Measurements from ENCODE around the gene BBS7.

The BBS7 gene

DNA sequence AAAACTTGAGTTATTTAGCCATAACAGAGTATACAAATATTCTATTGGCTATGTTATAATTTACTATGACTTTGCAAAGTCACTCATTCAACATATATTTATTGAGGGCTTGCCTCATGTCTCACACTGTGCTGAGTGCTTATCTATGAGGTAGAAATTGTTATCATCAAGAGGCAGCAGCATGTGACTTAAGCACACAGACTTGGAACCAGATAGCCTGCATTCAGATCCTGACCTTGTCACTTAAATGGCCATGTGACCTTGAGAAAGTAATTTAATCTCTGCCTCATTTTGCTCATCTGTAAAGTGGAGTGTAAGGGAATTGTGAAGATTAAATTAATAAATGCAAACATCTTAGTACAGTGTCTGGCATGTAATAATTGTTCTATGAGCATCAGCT lies 79.3 kb downstream of the BBS7 start:
- DNase-seq (ENCODE audit: low spot score) = no peak

DNA sequence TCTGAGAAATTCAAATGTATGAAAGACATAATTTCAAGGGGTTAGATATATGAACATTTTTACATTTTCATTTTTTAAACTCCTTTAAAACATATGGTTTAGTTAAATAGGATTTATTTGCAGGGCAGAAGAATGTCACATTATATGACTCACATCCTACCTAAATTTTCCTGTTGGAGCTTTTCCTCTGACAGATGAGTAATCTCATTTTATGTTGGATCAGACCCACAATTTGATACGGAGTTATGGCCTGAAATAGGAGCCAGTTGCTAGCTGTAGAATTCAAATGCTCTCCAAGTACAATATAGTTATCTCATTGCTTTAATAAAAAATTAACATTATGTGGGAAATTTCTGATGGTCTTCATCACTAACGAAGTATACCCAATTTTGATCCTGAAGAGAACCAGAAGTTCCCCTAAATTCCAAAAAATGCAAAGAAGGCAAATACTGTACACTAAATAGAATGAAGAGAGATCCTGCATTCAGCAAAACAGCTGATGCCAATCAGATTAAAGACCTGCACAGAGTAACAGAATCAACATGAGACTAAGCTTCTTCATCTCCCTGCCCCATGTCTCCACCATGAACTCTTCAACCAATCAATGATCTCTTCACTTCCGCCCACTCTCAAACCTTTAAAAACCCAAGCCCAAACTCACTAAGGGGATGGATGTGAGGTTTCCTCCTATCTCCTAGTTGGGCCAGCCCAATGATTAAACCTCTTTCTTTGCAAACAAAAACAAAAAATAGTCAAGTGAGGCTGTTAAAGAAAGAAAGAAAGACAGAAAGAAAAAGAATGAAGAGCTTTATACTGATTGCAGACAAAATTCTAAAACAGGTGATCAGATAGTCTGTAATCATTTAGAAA lies 80.1 kb downstream of the BBS7 start:
- DNase-seq (ENCODE audit: low spot score) = peak; percentile 78

DNA sequence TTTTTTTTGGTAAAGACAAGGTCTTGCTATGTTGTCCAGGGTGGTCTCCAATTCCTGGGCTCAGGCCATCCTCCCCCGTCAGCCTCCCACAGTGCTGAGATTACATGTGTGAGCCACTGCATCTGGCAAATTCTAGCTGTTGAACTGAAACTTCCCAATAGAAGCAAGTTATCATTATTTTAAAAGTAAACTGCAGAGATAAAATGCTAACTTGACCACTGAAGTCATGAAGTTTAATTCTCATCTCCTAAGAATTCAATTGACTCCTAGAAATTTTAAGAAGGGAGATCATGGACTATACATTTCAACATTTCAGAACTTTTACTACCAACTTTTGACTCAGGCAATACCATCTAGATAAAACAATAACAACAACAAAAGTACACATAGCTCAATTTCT lies 80.8 kb downstream of the BBS7 start:
- no peak for DNase-seq (ENCODE audit: low spot score)

DNA sequence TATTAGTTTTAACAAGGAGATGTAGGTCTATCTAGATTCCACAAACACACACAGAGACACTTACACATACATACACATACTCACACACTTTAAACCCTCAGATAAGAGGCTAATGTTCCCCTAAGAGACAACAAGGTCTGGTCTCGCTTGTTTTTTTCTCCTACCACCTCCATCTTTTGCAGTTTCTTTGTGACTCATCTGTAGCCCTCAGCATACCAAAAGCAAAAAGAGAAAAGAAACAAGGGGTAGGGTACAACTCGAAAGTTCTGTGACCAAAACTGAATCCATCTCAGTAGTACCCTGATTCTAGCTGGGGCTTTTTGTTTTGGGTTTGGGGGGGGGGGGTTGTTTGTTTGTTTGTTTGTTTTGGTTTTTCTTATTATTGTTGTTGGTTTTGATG lies 81.4 kb downstream of the BBS7 start:
- no peak for DNase-seq (ENCODE audit: low spot score)

DNA sequence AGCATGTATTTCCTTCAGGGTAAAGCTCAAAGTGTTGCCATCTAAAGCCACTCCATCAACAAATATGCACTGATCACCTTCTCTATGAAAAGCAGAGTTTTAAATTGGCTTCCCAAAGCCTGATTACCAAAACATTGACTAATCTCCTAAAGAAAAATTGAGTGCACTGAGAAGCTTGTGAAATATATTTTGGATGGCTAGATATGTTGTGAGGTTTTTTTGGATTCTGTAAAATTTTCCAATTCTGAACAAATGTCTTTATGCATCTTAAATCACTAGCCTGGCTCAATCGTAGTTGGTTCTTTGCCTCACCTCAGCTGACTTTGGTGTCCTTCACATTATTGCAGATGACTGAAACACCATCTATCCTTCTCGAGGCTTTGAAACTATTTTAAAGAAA lies 84.1 kb downstream of the BBS7 start:
- no peak for DNase-seq (ENCODE audit: low spot score)

DNA sequence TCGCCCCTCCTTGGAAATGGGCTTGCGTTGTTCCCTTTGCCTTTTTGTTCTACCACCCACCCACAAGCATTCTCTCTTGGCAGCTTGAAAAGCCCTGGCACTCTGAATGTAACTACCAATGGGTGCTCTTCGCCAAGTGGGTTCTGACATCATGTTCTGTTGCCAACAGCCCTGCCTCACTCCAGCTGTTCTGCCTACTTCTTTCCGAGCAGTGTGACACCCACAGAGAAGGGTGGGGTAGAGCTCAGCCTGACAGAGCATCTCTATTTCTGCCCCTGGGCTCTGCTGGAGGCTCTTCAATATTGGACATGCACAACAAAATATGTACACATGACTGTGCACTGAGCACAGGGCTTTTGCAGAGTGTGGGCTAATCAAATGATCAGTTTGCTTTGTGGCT lies 84.8 kb downstream of the BBS7 start:
- no peak for DNase-seq (ENCODE audit: low spot score)

DNA sequence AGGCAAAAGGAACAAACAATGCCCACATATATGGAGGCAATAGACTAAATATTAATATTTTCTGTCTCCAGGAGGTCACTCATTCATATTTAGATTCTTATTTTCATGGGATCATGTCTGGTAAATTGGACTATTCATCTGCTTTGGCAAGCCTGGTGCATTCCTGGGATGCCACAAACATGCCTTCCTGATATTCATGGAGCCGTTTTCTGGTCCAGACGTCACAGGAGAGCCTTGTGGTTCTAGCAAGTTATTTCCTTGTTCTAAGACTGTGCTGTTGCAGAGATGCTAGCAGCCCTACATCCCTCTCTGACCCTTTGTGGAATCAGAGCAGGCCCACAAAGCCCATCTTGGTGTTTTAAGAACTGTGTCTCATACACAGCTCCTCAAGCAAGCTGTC lies 85.3 kb downstream of the BBS7 start:
- DNase-seq (ENCODE audit: low spot score) = no peak

DNA sequence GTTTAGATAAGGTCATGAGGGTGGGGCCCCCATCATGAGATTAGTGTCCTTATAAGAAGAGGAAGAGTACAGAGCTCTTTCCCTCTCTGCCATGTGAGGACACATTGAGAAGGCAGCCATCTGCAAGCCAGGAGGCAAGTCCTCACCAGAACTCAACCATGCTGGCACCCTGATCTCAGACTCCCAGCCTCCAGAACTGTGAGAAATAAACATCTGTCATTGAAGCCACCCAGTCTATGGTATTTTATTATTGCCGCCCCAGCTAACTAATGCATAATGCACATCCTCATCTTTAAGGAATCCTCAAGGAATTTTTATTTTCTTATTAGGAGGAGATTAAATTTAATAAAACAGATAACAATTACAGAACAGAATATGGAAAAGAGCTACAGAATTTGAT lies 85.9 kb downstream of the BBS7 start:
- no peak for DNase-seq (ENCODE audit: low spot score)

DNA sequence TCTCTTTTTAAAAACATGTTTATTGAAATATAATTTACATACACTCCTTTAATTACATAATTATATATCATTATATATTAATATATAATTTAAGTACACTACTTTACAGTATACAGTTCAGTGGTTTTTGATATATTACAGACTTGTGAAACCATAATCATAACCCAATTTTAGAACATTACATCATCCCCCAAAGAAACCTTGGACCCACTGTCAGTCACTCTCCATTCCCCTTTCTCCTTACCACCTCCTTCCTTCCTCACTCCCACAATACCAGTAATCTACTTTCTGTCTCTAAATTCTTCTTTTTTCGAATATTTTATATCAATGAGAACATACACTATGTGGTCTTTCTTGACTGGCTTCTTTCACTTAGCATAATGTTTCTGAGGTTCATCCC lies 87.1 kb downstream of the BBS7 start:
- no peak for DNase-seq (ENCODE audit: low spot score)

DNA sequence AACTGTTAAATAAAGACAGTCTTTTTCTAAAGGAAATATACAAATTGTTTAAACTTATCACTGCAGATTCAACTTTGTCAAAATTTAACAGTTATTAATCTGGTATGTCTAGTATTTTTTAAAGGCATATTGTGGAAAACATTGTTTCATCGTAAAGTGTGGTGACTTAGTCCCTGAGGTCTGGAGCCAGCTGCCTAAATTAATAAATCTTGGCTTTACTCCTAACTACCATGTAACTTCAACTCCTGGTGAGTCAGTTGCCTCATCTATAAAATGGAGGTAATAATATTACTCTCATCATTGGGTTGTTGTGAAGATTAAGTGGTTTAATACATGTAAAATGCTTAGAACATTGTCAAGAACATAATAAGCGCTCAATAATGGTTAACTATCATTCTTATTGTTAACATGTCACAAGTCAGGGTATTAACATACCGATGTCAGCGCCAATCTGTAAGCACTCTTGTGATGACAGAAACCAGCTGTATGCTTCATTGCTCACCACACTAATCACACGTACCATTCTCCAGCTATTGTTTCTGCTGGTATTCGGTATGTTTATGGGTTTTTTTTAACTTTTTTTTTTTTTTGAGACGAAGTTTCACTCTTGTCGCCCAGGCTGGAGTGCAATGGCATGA lies 91.2 kb downstream of the BBS7 start:
- DNase-seq (ENCODE audit: low spot score) = no peak

DNA sequence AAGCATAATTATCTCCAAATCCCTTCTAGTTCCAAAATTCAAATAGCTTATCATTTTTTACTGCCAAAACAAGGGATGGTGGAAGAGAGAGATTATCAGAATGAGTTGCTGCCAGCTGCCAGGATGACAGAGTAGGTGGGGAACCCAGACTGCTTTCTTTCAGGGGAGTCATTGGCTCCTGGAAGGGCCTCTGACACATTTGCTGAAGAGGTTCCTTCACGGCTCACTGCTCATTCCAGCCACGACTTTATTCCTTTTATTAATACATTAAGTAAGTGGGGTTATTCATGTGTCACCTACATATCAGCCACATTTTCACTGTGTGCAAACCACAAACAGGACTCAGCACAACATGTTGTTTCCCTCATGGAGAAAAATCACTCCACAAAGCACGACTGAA lies 92.6 kb downstream of the BBS7 start:
- no peak for DNase-seq (ENCODE audit: low spot score)

DNA sequence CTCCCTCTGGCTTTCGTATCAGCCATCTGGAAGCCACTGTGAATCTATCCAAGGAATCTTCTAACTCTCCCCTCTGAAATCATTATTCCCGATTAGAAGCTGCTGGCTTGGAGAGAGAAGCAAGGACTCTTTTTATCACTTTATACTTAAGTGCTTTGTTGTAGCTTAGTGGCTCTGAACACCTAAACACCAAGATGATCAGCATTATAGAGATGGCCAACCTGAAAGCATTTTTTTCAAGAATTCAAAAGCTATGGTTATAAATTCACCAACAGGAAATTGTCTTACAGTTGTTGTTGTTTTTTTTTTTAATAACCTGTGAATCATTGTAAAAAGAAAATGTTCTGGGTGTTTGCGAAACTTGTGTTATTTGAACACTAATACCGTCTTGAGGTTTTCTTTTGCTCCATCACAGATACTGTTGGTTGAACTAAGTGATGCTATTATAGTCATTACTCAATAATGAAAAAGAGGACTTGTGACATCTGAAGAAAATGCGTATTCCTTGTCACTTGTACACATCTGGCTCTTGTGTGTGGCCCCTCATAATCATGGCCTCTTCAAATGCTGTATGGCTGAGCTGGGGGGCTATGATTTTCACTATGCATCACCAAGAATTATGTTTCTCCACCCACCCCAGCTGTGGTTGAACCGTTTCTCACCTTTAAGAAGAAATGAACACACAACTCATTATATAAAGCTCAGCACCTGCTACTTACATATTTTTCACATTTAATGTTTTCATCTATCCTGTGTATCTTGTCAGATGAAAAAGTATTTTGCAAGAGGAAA lies 93.5 kb downstream of the BBS7 start:
- no peak for DNase-seq (ENCODE audit: low spot score)

All from kidney capillary endothelial cell (primary cell).